ENCODE measurements around the gene CTRB1.
"Not testable (repeated sequence)": the region's sequence is repeated elsewhere in the genome, so short reads cannot be mapped to it uniquely, and the experiment has no call there.

CTRB1 gene

GRCh38 chr16:75263963-75264445 lies 45.2 kb downstream of the CTRB1 start:
- no peak for DNase-seq (ENCODE audit: low read depth)
- H3K4me3 ChIP-seq (ENCODE audit: low read depth, low read length) = peak overlapping the region; percentile 98

GRCh38 chr16:75264457-75264998 lies 45.7 kb downstream of the CTRB1 start:
- DNase-seq (ENCODE audit: low read depth) = no peak

GRCh38 chr16:75264999-75265910 lies 46.5 kb downstream of the CTRB1 start:
- H3K4me3 ChIP-seq (ENCODE audit: low read depth, low read length) = peak overlapping the region; percentile 98

More at GRCh38 chr16:75264457-75264998, 45.7 kb downstream of the CTRB1 start:
- H3K4me3 ChIP-seq (ENCODE audit: low read depth, low read length) = peak overlapping the region; percentile 98

GRCh38 chr16:75265911-75266701 lies 47.3 kb downstream of the CTRB1 start:
- peak overlapping the region; percentile 98 for H3K4me3 ChIP-seq (ENCODE audit: low read depth, low read length)
- no peak for DNase-seq (ENCODE audit: low read depth)

More at GRCh38 chr16:75264999-75265910, 46.5 kb downstream of the CTRB1 start:
- DNase-seq (ENCODE audit: low read depth) = no peak

- no peak overlapping the region for H3K4me3 ChIP-seq (ENCODE audit: low read depth, low read length)
- DNase-seq (ENCODE audit: low read depth) = no peak
Observed at GRCh38 chr16:75266738-75267630, 48.2 kb downstream of the CTRB1 start.

GRCh38 chr16:75267631-75268264 lies 49.0 kb downstream of the CTRB1 start:
- DNase-seq (ENCODE audit: low read depth) = no peak
- no peak overlapping the region for H3K4me3 ChIP-seq (ENCODE audit: low read depth, low read length)

- not testable (repeated sequence) for H3K4me3 ChIP-seq (ENCODE audit: low read depth, low read length); DNase-seq (ENCODE audit: low read depth)
Observed at GRCh38 chr16:75269358-75269757, 50.6 kb downstream of the CTRB1 start.

- no peak overlapping the region for H3K4me3 ChIP-seq (ENCODE audit: low read depth, low read length)
- no peak for DNase-seq (ENCODE audit: low read depth)
Observed at GRCh38 chr16:75271441-75272096, 52.8 kb downstream of the CTRB1 start.

GRCh38 chr16:75272097-75272551 lies 53.3 kb downstream of the CTRB1 start:
- H3K4me3 ChIP-seq (ENCODE audit: low read depth, low read length) = no peak overlapping the region
- DNase-seq (ENCODE audit: low read depth) = no peak

GRCh38 chr16:75272629-75273028 lies 53.8 kb downstream of the CTRB1 start:
- DNase-seq (ENCODE audit: low read depth); H3K4me3 ChIP-seq (ENCODE audit: low read depth, low read length): not testable (repeated sequence)

- H3K4me3 ChIP-seq (ENCODE audit: low read depth, low read length) = no peak overlapping the region
- DNase-seq (ENCODE audit: low read depth) = no peak
Observed at GRCh38 chr16:75273054-75273925, 54.5 kb downstream of the CTRB1 start.

Data from skeletal muscle cell (primary cell).